Endothelial cell of umbilical vein (primary cell): ENCODE measurements around the gene NOBOX. TPM values are rescaled to one million over a fixed set of nuclear protein-coding genes. Genes with fewer than 3 reads are reported as not detected.

Source experiments
- BruUV-seq: library from RNA; stranded (reverse); fragments of 400-500 nt; replicated peaks from 2 replicates; lab custom pipeline; 2021; lab: Mats Ljungman, UMichigan
- CTCF ChIA-PET: fragments of 300-600, 350-600 bp; sonication (Branson Sonifier 250); formaldehyde crosslinking; loops from one replicate; lab custom pipeline; 2021; ENCODE audit warnings: antibody characterized with exemption, inconsistent platforms; lab: Charles Lee
- POLR2A ChIA-PET: fragments of 300-600, 350-600 bp; sonication (Branson Sonifier 250); formaldehyde crosslinking; loops from one replicate; lab custom pipeline; 2021; ENCODE audit warnings: antibody characterized with exemption, inconsistent platforms; lab: Charles Lee
- DNase-seq: peaks from one replicate; pipeline ENCODE4 v3.0.0-alpha.2; 2011; ENCODE audit warnings: low read depth, low spot score
- FAIRE-seq: peaks from 2 replicates; lab custom pipeline; 2011; peaks lifted over from hg19 to GRCh38; lab: Jason Lieb, UNC
- H2AFZ ChIP-seq: 2 replicates; pipeline ENCODE4 v1.6.0; 2012; ENCODE audit warnings: low read depth, low read length, control low read depth, inconsistent platforms
- H3K27ac ChIP-seq: 2 replicates; pipeline ENCODE4 v1.5.1; 2011; ENCODE audit warnings: low read depth, mild to moderate bottlenecking, control low read depth, low read length, moderate library complexity; ENCODE audit not compliant: insufficient read depth
- H3K27me3 ChIP-seq, 2 experiments: 2 replicates each; pipeline versions ENCODE4 v1.6.0 to v1.6.1; 2011; ENCODE audit warnings: low read length in 2 of 2, mixed read lengths in 1 of 2; ENCODE audit not compliant: control insufficient read depth in 2 of 2, insufficient read depth in 2 of 2
- H3K36me3 ChIP-seq, 2 experiments: 2 replicates in 1 of 2; 3 replicates in 1 of 2; pipeline ENCODE4 v1.5.1; 2011; ENCODE audit warnings: low read length in 2 of 2, mild to moderate bottlenecking in 1 of 2, moderate library complexity in 1 of 2; ENCODE audit not compliant: control insufficient read depth in 2 of 2, insufficient read depth in 2 of 2; ENCODE audit errors: extremely low read depth in 1 of 2
- H3K4me1 ChIP-seq: 3 replicates; pipeline ENCODE4 v1.5.1; 2011; ENCODE audit warnings: mild to moderate bottlenecking, low read length; ENCODE audit not compliant: control insufficient read depth, insufficient read depth; ENCODE audit errors: extremely low read depth
- H3K4me2 ChIP-seq: 2 replicates; pipeline ENCODE4 v1.6.1; 2011; ENCODE audit warnings: low read length, control low read depth, mixed read lengths; ENCODE audit not compliant: insufficient read depth
- H3K4me3 ChIP-seq, 3 experiments: fragments of 200-600 bp in 1 of 3; sonication (generic), shearing (Covaris generic) in 1 of 3; replicated peaks in 1 of 3; 2 replicates each; pipeline ENCODE4 v1.5.1; 2011 to 2016; ENCODE audit warnings: control low read depth in 3 of 3, low read length in 3 of 3, mild to moderate bottlenecking in 2 of 3, inconsistent platforms in 1 of 3, low read depth in 1 of 3, moderate library complexity in 1 of 3; ENCODE audit not compliant: insufficient read depth in 1 of 3
- H3K79me2 ChIP-seq: 2 replicates; pipeline ENCODE4 v1.6.0; 2012; ENCODE audit warnings: low read length, inconsistent platforms; ENCODE audit not compliant: control insufficient read depth, insufficient read depth
- H3K9ac ChIP-seq: replicated peaks from 2 replicates; pipeline ENCODE3; 2011; ENCODE audit warnings: low read length, control low read depth; ENCODE audit not compliant: insufficient read depth; ENCODE audit errors: extremely low read depth
- H3K9me1 ChIP-seq: replicated peaks from 3 replicates; pipeline ENCODE4 v1.6.0; 2011; ENCODE audit warnings: mild to moderate bottlenecking, low read length; ENCODE audit not compliant: control insufficient read depth, insufficient read depth; ENCODE audit errors: extremely low read depth
- H3K9me3 ChIP-seq: replicated peaks from 2 replicates; pipeline ENCODE4 v1.5.1; 2012; ENCODE audit warnings: low read length, inconsistent platforms; ENCODE audit not compliant: control insufficient read depth, insufficient read depth
- H4K20me1 ChIP-seq: replicated peaks from 2 replicates; pipeline ENCODE3; 2011; ENCODE audit warnings: mild to moderate bottlenecking, low read length; ENCODE audit not compliant: control insufficient read depth, insufficient read depth; ENCODE audit errors: extremely low read depth
- EZH2 ChIP-seq: IDR thresholded peaks from 2 replicates; pipeline ENCODE4 v1.6.1; 2012; ENCODE audit warnings: borderline replicate concordance, low read depth, mild to moderate bottlenecking, moderate library complexity, low read length, inconsistent platforms; ENCODE audit not compliant: severe bottlenecking
- FOS ChIP-seq: IDR thresholded peaks from 2 replicates; pipeline ENCODE4 v1.6.1; 2011; ENCODE audit warnings: mild to moderate bottlenecking, low read length, moderate library complexity, borderline replicate concordance; ENCODE audit not compliant: insufficient read depth
- GATA2 ChIP-seq: IDR thresholded peaks from 2 replicates; pipeline ENCODE4 v1.7.0; 2011; ENCODE audit warnings: low read depth, mild to moderate bottlenecking, moderate library complexity, mixed read lengths, low read length; ENCODE audit not compliant: insufficient read length, insufficient read depth
- JUN ChIP-seq: IDR thresholded peaks from 2 replicates; pipeline ENCODE4 v1.6.1; 2011; ENCODE audit warnings: borderline replicate concordance, low read depth; ENCODE audit not compliant: insufficient read length, insufficient read depth
- MYC ChIP-seq: IDR thresholded peaks from one replicate; pipeline ENCODE4 v1.6.1; 2011; ENCODE audit warnings: mild to moderate bottlenecking, low read depth, low read length
- POLR2A ChIP-seq: IDR thresholded peaks from 2 replicates; pipeline ENCODE4 v1.6.1; 2012; ENCODE audit warnings: low read depth, mild to moderate bottlenecking, control low read depth, low read length
- POLR2AphosphoS5 ChIP-seq: IDR thresholded peaks from 2 replicates; pipeline ENCODE4 v1.6.1; 2012; ENCODE audit warnings: low read depth, mild to moderate bottlenecking, control low read depth, low read length, moderate library complexity; ENCODE audit not compliant: insufficient read depth
- dilution Hi-C: fragments of 300-500 bp; cut with MboI; formaldehyde crosslinking; loops from one replicate; pipeline ENCODE4 v1.15.0; 2019; ENCODE audit warnings: low sequenced_read_pairs; ENCODE audit not compliant: extremely low pct_ligation_motif_present
- intact Hi-C: fragments of 100-400 bp; cut with micrococcal nuclease; formaldehyde crosslinking; loops from one replicate; pipeline ENCODE4 v1.10.0; 2022
- polyA plus RNA-seq, 4 experiments: library from polyadenylated mRNA; depleted of rRNA in 3 of 4; stranded (reverse) in 3 of 4; unstranded in 1 of 4; fragments of >200 nt; gene quantifications; 2 replicates each; pipeline versions ENCODE4 v1.2.1 to v1.2.3, GENCODE V29; 2011 to 2012; ENCODE audit warnings: missing spikeins in 1 of 4
- total RNA-seq: library from RNA; stranded (reverse); gene quantifications from 2 replicates; pipeline ENCODE4 v1.2.3, GENCODE V29; 2021
- TF ChIP-seq, protein P1 (sequence below), 2 donors: IDR thresholded peaks; 1 replicate in 1 of 2; 2 replicates in 1 of 2; pipeline ENCODE4 v1.5.1; 2011; ENCODE audit warnings: low read length in 2 of 2, mild to moderate bottlenecking in 2 of 2, moderate library complexity in 2 of 2, control low read depth in 1 of 2, inconsistent platforms in 1 of 2, low read depth in 1 of 2; ENCODE audit not compliant: insufficient read depth in 1 of 2; ENCODE audit errors: extremely low read depth in 1 of 2
- TF ChIP-seq, protein P2 (sequence below): IDR thresholded peaks from 2 replicates; pipeline ENCODE4 v1.6.1; 2011; ENCODE audit not compliant: insufficient read depth, insufficient read length

NOBOX gene
- total and polyA plus RNA-seq, 2 donors (not counting 3 experiments of a cell fraction or from before 2014, with no cell fraction given), result not detected

DNA sequence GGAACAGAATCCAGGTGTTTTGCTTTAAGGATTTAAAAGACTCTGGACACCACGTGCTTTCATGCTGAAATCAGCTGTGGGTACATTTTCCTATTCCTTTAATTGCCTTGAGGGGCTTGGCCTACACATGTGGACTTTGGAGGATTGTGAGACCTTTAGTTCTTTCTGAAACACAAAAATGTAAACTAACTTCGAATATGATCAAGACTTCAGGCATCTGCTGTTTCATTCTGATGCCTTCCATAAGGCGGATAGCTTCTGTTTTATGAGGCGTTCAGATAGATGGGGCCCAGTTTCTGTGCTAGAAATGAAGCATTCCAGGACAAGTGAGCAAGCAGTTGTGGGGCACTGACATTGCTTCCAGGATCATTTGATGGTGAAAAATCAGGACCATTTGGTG lies 1.5 kb upstream of the NOBOX start:
- Histone ChIP-seq H3K27me3 (no peaks in the 10 kb centered on the region), H4K20me1 (no peaks in the 10 kb centered on the region), H3K9me3 (no peaks in the 10 kb centered on the region), H3K9ac (no peak overlapping the region), H3K9me1 (no peaks in the 10 kb centered on the region), H2AFZ (no peak overlapping the region), H3K4me1 (no peaks in the 10 kb centered on the region), H3K79me2 (no peaks in the 10 kb centered on the region), H3K27ac (no peak overlapping the region), H3K4me2 (no peak overlapping the region), H3K4me3 (no peak overlapping the region), H3K36me3 (no peaks in the 10 kb centered on the region)
- intact Hi-C loops (no loop called here), dilution Hi-C loops (no loop called here)
- no peak for TF ChIP-seq EZH2
- TF ChIP-seq, protein P1, sequence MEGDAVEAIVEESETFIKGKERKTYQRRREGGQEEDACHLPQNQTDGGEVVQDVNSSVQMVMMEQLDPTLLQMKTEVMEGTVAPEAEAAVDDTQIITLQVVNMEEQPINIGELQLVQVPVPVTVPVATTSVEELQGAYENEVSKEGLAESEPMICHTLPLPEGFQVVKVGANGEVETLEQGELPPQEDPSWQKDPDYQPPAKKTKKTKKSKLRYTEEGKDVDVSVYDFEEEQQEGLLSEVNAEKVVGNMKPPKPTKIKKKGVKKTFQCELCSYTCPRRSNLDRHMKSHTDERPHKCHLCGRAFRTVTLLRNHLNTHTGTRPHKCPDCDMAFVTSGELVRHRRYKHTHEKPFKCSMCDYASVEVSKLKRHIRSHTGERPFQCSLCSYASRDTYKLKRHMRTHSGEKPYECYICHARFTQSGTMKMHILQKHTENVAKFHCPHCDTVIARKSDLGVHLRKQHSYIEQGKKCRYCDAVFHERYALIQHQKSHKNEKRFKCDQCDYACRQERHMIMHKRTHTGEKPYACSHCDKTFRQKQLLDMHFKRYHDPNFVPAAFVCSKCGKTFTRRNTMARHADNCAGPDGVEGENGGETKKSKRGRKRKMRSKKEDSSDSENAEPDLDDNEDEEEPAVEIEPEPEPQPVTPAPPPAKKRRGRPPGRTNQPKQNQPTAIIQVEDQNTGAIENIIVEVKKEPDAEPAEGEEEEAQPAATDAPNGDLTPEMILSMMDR (IDR thresholded peaks at IDR 0.05; ENCODE audit: extremely low read depth in 1 of 2, insufficient read depth in 1 of 2, low read depth in 1 of 2, low read length in 2 of 2), result no peak
- no peak for TF ChIP-seq JUN
- TF ChIP-seq FOS, result no peak
- no peak for TF ChIP-seq POLR2A
- TF ChIP-seq, protein P2, sequence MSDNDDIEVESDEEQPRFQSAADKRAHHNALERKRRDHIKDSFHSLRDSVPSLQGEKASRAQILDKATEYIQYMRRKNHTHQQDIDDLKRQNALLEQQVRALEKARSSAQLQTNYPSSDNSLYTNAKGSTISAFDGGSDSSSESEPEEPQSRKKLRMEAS, result no peak
- TF ChIP-seq MYC, result no peak
- no peak for TF ChIP-seq POLR2AphosphoS5
- no peak for TF ChIP-seq GATA2
- POLR2A ChIA-PET, result no interaction called here
- BruUV-seq, result no TSS peak
- no peak for DNase-seq
- CTCF ChIA-PET, result interaction anchor here (1.4 to 1.7 kb wide), 2 partner anchors 18 to 32 kb away, joined by 3 to 4 read pairs; no protein-coding TSS in a partner anchor
- FAIRE-seq, result no peak
